DOHH2 (cell line): ENCODE results near the gene FOSB.
A peak's percentile ranks its signal among the peaks of the same experiment; 100 is the strongest.

ENCODE experiments used
- H3F3A ChIP-seq: fragments of 200-600 bp; sonication (generic), shearing (Covaris generic); 2 replicates; pipeline ENCODE4 v1.6.0; 2016; ENCODE audit warnings: antibody characterized with exemption, mild to moderate bottlenecking; ENCODE audit not compliant: control insufficient read depth, insufficient read depth
- H3K27ac ChIP-seq: fragments of 200-600 bp; sonication (generic); 2 replicates; pipeline ENCODE4 v1.5.1; 2014; ENCODE audit warnings: low read depth, mild to moderate bottlenecking, low read length, moderate library complexity
- H3K27me3 ChIP-seq: fragments of 200-600 bp; sonication (generic); 2 replicates; pipeline ENCODE4 v1.6.1; 2014; ENCODE audit warnings: mild to moderate bottlenecking, low read length, mixed read lengths; ENCODE audit not compliant: control insufficient read depth
- H3K36me3 ChIP-seq: fragments of 200-600 bp; sonication (generic); 2 replicates; pipeline ENCODE4 v1.6.1; 2014; ENCODE audit warnings: mild to moderate bottlenecking, low read length, moderate library complexity, mixed read lengths; ENCODE audit not compliant: control insufficient read depth
- H3K4me1 ChIP-seq: fragments of 200-600 bp; sonication (generic); 2 replicates; pipeline ENCODE4 v1.6.1; 2014; ENCODE audit warnings: mild to moderate bottlenecking, low read length, mixed read lengths; ENCODE audit not compliant: control insufficient read depth
- H3K4me2 ChIP-seq: fragments of 200-600 bp; sonication (generic); 2 replicates; pipeline ENCODE4 v1.6.0; 2014; ENCODE audit warnings: mild to moderate bottlenecking, low read length, moderate library complexity
- H3K4me3 ChIP-seq: fragments of 200-600 bp; sonication (generic); 2 replicates; pipeline ENCODE4 v1.5.1; 2014; ENCODE audit warnings: mild to moderate bottlenecking, low read length, mixed read lengths
- H3K79me2 ChIP-seq: fragments of 200-600 bp; sonication (generic); 2 replicates; pipeline ENCODE4 v1.6.1; 2014; ENCODE audit warnings: mild to moderate bottlenecking, low read length, mixed read lengths; ENCODE audit not compliant: control insufficient read depth
- H3K9me2 ChIP-seq: fragments of 200-600 bp; sonication (generic); replicated peaks from 2 replicates; pipeline ENCODE4 v1.6.1; 2014; ENCODE audit warnings: mild to moderate bottlenecking, low read length, mixed read lengths; ENCODE audit not compliant: control insufficient read depth
- H3K9me3 ChIP-seq: fragments of 200-600 bp; sonication (generic); 2 replicates; pipeline ENCODE4 v1.6.1; 2014; ENCODE audit warnings: antibody characterized with exemption, low read length, mixed read lengths; ENCODE audit not compliant: control insufficient read depth, insufficient read depth
- H4K20me1 ChIP-seq: fragments of 200-600 bp; sonication (generic); 2 replicates; pipeline ENCODE4 v1.6.0; 2014; ENCODE audit warnings: low read depth, mild to moderate bottlenecking, antibody characterized with exemption, low read length, moderate library complexity; ENCODE audit not compliant: control insufficient read depth, insufficient read depth
- EZH2phosphoT487 ChIP-seq: fragments of 200-600 bp; sonication (generic); IDR thresholded peaks from 2 replicates; pipeline ENCODE4 v1.6.1; 2017; ENCODE audit warnings: borderline replicate concordance, mild to moderate bottlenecking, antibody characterized with exemption, low read length, moderate library complexity, mixed read lengths
- TF ChIP-seq, protein P1 (sequence below): fragments of 200-600 bp; sonication (generic); IDR thresholded peaks from one replicate; pipeline ENCODE4 v1.5.1; 2014; ENCODE audit warnings: antibody characterized with exemption, mild to moderate bottlenecking, low read depth, low read length; ENCODE audit not compliant: poor library complexity, severe bottlenecking

FOSB gene

DNA sequence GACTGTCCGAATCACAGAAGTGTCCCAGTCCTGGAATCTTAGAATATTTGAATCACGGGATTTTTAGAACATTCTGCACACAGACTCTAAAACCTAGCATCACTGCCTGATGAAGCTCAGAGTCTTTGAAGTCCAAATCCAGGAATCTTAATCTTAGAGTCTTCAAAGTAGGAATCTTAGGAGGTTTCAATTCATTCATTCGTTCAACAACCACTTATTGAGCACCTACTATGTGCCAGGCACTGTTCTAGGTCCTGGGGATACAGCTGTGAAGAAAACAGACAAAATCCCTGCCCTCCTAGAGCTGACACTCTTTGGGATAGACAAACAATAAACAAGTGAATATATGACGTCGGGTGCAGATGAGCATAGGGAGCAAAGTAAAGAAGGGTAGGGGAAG is 27.4 kb downstream of the FOSB start:
- no peak overlapping the region for H3K4me3 ChIP-seq
- H3K4me2 ChIP-seq, result no peak overlapping the region

DNA sequence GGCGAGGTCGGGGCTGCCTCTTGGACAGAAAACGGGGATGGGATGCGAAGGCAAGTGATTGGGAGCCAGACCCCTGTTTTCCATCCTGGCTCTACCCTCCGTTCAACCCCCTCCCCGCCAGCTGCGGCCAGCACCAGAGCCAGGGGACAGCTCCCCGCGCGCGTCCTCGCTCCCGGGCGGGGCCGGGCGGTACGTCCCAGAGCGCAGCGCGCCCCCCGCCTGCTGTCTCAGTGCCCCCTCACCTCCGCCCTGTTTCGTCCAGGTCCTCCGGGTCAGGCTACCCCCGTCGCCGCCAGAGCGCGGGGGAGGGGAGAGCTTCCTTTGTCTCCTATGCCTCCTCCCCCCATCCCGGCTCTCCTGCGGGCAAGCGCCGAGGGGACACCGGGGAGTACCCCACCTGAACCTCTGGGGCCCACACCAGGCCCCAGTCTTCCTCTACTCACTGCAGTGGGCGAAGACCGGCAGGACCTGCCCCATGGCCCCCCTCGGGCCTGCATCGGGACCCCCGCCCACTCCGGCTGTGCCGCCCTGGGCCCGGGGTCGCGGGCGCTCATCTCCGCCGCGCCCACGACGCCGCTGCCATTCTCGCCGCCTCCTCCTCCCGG is 28.7 kb downstream of the FOSB start:
- no peak for TF ChIP-seq EZH2phosphoT487
- TF ChIP-seq, protein P1, sequence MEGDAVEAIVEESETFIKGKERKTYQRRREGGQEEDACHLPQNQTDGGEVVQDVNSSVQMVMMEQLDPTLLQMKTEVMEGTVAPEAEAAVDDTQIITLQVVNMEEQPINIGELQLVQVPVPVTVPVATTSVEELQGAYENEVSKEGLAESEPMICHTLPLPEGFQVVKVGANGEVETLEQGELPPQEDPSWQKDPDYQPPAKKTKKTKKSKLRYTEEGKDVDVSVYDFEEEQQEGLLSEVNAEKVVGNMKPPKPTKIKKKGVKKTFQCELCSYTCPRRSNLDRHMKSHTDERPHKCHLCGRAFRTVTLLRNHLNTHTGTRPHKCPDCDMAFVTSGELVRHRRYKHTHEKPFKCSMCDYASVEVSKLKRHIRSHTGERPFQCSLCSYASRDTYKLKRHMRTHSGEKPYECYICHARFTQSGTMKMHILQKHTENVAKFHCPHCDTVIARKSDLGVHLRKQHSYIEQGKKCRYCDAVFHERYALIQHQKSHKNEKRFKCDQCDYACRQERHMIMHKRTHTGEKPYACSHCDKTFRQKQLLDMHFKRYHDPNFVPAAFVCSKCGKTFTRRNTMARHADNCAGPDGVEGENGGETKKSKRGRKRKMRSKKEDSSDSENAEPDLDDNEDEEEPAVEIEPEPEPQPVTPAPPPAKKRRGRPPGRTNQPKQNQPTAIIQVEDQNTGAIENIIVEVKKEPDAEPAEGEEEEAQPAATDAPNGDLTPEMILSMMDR, result no peak

More for the DNA sequence above, 27.4 kb downstream of the FOSB start:
- TF ChIP-seq EZH2phosphoT487, result no peak
- TF ChIP-seq, protein P1, result no peak
- H3K36me3 ChIP-seq, result no peaks in the 10 kb centered on the region
- no peak overlapping the region for H3K27ac ChIP-seq
- no peaks in the 10 kb centered on the region for H3K9me3 ChIP-seq
- no peaks in the 10 kb centered on the region; the same call in 1 of the 2 replicates for H4K20me1 ChIP-seq
- H3F3A ChIP-seq, result peaks cover 19% of the 10 kb centered on the region
- H3K9me2 ChIP-seq, result no peaks in the 10 kb centered on the region
- H3K27me3 ChIP-seq, result peaks cover 21% of the 10 kb centered on the region
- H3K79me2 ChIP-seq, result peaks cover 6% of the 10 kb centered on the region; the same call in 1 of the 2 replicates
- H3K4me1 ChIP-seq, result peaks cover 62% of the 10 kb centered on the region

DNA sequence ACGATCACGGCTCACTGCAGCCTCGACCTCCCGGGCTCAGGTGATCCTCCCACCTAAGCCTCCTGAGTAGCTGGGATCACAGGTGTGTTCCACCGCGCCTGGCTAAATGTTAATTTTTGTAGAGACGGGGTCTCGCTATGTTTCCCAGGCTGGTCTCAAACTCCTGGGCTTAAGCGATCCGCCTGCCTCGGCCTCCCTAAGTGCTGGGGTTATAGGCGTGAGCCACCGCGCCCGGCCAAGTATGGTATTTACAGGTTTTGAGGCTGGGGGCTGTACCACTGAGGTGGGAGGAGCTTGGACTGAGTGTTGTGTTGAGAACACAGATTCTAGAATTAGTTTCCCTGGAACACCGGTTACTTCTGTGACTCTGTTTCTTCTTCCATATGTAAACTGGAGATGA is 30.0 kb downstream of the FOSB start:
- Histone ChIP-seq H3K4me2 (peak overlapping the region; percentile 99), H3K27ac (peak overlapping the region; percentile 46)

More for the DNA sequence above, 28.7 kb downstream of the FOSB start:
- Histone ChIP-seq H3K79me2 (peaks cover 6% of the 10 kb centered on the region; the same call in 1 of the 2 replicates), H3K36me3 (no peaks in the 10 kb centered on the region), H3K27me3 (peaks cover 21% of the 10 kb centered on the region), H4K20me1 (no peaks in the 10 kb centered on the region; the same call in 1 of the 2 replicates), H3K4me3 (peak overlapping the region; percentile 77), H3F3A (peaks cover 19% of the 10 kb centered on the region), H3K4me2 (peak overlapping the region; percentile 97), H3K4me1 (peaks cover 62% of the 10 kb centered on the region), H3K9me2 (no peaks in the 10 kb centered on the region), H3K9me3 (no peaks in the 10 kb centered on the region), H3K27ac (no peak overlapping the region)

More for the DNA sequence above, 30.0 kb downstream of the FOSB start:
- H3K4me1 ChIP-seq, result peaks cover 64% of the 10 kb centered on the region
- no peaks in the 10 kb centered on the region for H3K79me2 ChIP-seq
- H3K9me2 ChIP-seq, result no peaks in the 10 kb centered on the region
- TF ChIP-seq EZH2phosphoT487, result no peak
- TF ChIP-seq, protein P1, result no peak
- H3K36me3 ChIP-seq, result no peaks in the 10 kb centered on the region
- peak overlapping the region; percentile 64 for H3K4me3 ChIP-seq
- no peaks in the 10 kb centered on the region for H4K20me1 ChIP-seq
- no peaks in the 10 kb centered on the region for H3K9me3 ChIP-seq
- H3K27me3 ChIP-seq, result peaks cover 21% of the 10 kb centered on the region
- peaks cover 12% of the 10 kb centered on the region for H3F3A ChIP-seq
